HuH-7 (cell line): ENCODE results near the gene CHTF18.

Experiments used
- DNase-seq: peaks from one replicate; pipeline ENCODE4 v3.0.0; 2011; ENCODE audit warnings: low spot score

The CHTF18 gene

GRCh38 chr16:760545-761343, 27.7 kb upstream of the CHTF18 start, which contains the start of gene MSLN:
Gene MSLN (plus strand): TSS chr16:760734. CDS start chr16:762681, 1,947 bp downstream.
- DNase-seq: no peak

DNA sequence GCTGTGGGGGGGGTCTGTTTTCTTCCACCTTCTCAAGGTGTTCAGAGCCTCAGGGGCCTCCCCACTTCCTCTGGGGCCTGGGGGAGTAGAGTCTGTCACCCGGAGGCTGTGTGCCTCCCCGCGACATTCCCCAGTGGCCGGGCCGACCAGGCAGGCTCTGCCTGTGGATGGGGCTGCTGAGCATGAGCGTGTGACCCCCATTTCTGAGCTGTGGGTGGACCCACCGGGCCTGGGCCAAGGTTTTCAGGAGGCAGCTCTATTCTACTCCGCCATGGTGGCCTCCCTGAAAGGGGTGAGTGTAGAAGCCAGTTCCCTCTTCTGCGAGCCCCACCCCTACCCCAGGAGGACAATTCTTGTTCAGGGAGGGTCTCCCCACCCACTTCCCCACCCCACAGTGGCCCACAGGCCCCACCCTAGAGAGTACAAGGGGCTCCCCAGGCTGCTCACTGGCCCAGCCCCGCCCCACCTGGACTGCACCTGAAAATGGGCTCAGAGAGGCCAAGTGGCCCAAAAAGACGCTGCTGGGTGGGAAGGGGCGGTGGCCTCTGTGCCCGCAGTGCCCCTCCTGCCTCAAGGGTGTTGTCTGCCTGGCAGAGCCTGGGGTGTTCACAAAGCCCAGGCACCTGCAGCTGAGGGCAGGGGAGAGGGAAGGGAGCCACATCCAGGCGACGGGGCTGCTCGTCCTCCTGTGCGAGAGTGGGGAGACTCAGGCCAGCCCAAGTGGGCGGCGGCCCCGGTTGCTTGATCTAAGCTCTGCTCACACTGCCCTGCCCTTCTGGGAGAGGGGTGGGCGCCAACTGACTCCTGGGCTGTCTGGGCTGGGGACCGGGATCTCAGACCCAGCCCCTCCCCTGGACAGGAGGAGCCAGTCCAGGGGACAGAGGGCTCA, 26.6 kb upstream of the CHTF18 start:
- no peak for DNase-seq

GRCh38 chr16:762595-763268, 25.7 kb upstream of the CHTF18 start:
- no peak for DNase-seq

DNA sequence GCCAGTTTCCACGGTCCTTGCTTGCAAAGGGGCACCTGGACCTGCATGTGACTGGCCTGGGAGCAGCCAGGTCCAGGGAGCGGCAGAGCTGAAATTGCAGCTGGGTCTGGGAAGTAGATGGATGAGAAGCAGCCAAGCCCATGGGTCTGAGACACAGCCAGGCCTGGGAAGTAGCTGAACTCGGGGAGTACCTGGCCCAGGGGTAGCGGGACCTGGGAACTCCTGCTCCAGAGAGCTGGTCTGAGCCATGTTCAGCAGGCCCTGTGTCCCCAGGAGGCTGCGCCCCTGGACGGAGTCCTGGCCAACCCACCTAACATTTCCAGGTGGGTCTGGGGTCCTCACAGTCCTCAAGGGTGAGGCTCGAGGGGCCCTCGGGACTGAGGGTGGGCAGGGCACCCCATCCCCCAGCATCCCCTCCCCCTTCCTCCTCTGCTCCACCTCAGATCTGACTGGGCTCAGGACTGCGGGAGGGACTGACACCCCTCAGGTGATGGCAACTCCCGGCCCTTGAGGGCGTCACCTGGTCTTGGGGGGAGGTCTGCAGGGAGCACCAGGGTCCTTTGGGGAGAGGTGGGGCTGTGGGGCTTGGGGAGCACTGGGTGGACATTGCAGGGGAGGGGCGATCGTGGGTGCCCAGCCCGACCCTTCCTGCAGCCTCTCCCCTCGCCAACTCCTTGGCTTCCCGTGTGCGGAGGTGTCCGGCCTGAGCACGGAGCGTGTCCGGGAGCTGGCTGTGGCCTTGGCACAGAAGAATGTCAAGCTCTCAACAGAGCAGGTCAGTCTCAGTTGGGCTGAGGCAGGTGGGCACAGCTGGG, 24.8 kb upstream of the CHTF18 start:
- DNase-seq: no peak

DNA sequence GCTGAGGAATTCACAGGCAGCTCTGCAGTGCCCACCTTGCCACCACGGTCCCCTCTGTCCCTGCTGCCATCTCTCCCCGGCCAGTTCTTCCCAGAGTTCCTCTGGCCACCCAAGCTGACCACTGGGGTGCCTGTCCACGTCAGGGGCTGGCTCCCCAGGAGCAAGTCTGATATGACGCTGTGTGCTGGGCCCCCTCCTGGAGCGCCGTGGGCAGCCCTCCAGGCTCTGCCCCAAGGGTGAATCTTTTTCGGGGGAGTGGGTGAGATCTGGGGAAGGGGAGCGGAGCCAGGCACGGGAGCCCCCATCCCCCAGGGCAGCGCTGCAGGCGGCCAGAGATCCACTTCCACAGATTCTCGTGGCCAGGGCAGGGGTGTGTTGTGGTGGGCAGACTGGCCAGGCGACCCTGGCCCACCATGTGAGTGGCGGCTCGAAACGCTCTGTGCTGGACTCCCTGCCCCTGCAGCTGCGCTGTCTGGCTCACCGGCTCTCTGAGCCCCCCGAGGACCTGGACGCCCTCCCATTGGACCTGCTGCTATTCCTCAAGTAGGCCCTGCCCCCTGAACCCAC, 24.2 kb upstream of the CHTF18 start:
- no peak for DNase-seq

DNA sequence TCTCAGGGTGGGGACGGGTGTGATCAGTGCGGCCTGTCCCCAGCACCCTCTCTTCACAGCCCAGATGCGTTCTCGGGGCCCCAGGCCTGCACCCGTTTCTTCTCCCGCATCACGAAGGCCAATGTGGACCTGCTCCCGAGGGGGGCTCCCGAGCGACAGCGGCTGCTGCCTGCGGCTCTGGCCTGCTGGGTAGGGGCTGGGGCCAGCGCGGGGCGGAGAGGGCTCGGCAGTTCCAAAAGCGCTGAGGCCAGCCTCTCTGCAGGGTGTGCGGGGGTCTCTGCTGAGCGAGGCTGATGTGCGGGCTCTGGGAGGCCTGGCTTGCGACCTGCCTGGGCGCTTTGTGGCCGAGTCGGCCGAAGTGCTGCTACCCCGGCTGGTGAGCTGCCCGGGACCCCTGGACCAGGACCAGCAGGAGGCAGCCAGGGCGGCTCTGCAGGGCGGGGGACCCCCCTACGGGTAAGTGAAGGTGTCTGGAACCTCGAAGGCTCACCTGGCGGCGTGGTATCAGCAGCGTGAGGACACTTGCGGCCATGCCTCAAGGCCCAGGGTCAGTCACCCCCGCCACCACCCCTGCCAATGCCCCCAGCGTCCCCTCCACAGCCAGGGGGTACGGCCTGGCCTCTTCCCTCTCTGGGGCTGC, 23.5 kb upstream of the CHTF18 start:
- DNase-seq: no peak

- DNase-seq: no peak
Measured at GRCh38 chr16:765488-765865, 22.9 kb upstream of the CHTF18 start.

GRCh38 chr16:766008-766819, 22.2 kb upstream of the CHTF18 start:
- no peak for DNase-seq

- no peak for DNase-seq
Measured at GRCh38 chr16:766820-767640, 21.4 kb upstream of the CHTF18 start.

DNA sequence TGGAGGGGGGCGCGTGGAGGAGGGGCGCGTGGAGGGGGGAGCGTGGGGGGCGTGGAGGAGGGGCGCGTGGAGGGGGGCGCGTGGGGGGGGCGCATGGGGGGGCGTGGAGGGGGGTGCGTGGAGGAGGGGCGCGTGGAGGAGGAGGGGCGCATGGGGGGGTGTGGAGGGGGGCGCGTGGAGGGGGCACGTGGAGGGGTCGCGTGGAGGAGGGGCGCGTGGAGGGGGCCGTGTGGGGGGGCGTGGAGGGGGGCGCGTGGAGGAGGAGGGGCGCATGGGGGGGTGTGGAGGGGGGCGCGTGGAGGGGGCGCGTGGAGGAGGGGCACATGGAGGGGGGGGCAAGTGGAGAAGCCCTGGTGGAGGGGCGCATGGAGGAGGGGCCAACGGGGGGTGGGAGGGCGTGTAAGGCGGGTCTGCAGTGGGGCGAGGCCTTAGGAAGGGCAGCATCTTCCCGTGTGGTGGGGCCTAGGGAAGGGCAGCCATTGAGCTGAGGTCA, 20.6 kb upstream of the CHTF18 start:
- no peak for DNase-seq

DNA sequence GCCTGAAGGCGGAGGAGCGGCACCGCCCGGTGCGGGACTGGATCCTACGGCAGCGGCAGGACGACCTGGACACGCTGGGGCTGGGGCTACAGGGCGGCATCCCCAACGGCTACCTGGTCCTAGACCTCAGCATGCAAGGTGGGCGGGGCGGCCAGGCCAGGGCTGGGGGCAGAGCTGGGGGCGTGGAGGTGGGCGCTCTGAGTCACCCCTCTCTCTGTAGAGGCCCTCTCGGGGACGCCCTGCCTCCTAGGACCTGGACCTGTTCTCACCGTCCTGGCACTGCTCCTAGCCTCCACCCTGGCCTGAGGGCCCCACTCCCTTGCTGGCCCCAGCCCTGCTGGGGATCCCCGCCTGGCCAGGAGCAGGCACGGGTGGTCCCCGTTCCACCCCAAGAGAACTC, 20.0 kb upstream of the CHTF18 start:
- DNase-seq: no peak

DNA sequence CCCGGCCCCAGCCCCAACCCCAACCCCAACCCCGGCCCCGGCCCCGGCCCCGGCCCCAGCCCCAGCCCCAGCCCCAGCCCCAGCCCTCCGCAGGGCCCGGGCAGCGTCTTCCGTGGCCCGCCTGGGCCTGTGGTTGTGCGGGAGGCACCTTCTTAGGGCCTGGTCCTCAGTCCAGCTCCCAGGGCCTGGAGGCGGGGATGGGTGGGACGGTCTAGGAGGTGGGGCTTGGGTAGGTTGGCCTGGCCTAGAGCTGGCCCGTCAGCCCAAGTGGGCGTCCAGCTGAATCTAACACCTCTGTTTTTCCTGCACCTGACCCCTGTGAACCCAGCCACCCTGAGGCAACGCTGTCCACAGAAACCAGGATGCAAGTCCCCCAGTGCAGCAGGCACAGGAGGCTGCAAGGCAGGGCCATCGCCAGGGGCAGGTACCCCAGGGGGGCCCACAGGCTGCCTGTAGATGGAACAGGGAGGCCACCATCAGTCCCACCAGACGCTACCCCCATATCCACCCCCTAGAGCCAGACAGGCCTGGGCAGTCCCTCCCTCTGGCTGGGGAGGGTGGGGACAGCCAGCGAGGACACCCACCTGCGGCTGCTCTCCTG, 19.1 kb upstream of the CHTF18 start:
- DNase-seq: no peak

DNA sequence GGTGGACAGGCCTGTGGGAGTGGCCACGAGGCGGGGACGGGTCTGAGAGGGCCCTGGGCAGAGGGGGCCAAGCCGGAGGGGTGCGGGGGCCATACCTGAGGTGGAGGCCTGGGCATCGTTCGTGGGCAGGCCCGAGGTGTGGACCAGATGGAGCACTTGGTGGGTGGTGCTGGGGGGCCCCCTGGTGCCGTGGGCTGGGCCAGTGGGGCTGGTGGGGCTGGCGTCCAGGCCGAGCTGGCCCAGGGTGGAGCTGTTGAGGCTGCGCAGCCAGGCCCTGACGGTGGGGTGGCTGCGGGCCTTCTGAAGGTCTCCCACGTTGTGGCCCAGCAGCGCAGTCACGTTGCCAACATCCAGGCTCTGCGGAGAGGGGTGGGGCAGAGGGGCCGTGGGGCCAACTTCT, 18.5 kb upstream of the CHTF18 start:
- DNase-seq: no peak

DNA sequence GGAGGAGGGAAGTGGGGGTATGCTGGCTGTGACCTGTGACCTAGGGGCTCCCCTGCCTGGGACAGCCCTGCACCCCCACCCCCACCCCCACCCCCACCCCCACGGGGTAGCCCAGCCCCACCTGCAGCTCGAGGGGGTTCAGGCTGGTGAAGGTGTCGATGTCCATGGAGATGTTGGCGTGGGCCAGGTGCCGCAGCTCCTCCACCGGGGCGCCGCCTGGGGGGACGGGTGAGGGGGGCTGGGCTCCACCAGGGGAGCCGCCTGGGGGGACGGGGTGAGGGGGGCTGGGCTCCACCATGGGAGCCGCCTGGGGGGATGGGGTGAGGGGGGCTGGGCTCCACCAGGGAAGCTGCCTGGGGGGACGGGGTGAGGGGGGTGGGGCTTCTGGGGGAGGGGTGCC, 18.0 kb upstream of the CHTF18 start:
- DNase-seq: no peak

DNA sequence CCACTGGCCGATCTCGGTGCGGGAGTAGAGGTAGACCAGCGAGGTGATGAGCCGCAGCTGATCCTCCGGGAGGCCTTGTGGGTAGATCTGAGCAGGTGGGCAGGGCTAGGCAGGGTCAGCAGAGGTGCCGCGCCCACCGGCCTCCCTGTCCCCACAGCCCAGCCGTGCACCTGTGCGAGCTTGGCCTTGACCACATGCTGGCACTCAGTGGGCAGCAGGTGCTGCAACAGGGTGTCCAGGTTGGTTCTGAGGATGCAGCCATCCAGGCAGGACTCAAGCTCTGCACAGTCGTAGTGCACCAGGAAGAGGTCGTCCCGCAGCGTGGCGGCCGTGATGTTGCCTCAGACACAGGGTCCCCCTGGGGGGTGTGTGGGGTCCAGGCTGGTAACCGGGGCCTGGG, 15.5 kb upstream of the CHTF18 start:
- DNase-seq: no peak

GRCh38 chr16:774086-775001, 14.1 kb upstream of the CHTF18 start:
- DNase-seq: no peak

GRCh38 chr16:775236-775796, 13.1 kb upstream of the CHTF18 start:
- DNase-seq: no peak
